NCI-H1436 (cell line): ENCODE data around the gene TFDP3.

ENCODE experiments used
- DNase-seq: peaks from one replicate; lab custom pipeline; 2025; lab: John Stamatoyannopoulos, UW

Gene TFDP3

GRCh38 chrX:133218329-133218728 lies at the start of gene TFDP3:
TSS of gene TFDP3 (minus strand) at chrX:133218354. CDS start at chrX:133218259, 95 bp downstream.
- DNase-seq, result no peak

GRCh38 chrX:133267621-133268020 lies 49.5 kb upstream of the TFDP3 start:
- no peak for DNase-seq

- DNase-seq, result no peak
Observed at GRCh38 chrX:133265331-133265730, 47.2 kb upstream of the TFDP3 start.

DNA sequence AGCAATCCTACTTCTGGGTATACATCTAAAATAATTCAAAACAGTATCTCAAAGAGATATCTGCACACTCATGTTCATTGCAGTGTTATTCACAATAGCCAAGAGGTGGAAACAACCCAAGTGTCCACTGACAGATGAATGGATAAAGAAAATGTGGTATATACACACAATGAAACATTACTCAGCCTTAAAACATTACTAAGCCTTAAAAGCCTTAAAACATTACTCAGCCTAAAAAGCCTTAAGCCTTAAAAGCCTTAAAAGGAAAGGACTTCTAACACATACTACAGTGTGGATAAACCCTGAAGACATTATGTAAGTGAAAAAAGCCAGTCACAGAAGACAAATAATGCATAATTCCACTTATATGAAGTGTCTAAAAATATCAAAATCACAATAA lies 40.3 kb upstream of the TFDP3 start:
- DNase-seq, result no peak

DNA sequence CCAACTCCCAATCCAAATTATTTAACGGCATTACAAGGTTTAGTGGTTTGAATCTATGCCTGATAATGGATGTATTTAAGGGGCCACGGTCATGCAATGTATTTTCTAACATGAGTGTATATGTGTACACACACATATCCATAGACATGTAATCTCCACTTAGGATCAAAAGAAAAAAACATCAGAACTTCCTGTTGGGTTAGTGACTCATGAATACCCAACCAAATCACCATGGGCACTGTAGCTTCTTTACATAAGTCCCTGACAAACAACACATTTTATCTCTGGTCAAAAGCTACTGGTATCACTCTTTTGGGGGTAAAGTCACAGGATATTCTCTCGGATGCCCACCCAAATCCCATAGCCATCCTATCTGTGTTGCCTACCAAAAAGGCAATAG lies 36.5 kb upstream of the TFDP3 start:
- no peak for DNase-seq

- DNase-seq, result no peak
Observed at GRCh38 chrX:133251204-133251603, 33.0 kb upstream of the TFDP3 start.

DNA sequence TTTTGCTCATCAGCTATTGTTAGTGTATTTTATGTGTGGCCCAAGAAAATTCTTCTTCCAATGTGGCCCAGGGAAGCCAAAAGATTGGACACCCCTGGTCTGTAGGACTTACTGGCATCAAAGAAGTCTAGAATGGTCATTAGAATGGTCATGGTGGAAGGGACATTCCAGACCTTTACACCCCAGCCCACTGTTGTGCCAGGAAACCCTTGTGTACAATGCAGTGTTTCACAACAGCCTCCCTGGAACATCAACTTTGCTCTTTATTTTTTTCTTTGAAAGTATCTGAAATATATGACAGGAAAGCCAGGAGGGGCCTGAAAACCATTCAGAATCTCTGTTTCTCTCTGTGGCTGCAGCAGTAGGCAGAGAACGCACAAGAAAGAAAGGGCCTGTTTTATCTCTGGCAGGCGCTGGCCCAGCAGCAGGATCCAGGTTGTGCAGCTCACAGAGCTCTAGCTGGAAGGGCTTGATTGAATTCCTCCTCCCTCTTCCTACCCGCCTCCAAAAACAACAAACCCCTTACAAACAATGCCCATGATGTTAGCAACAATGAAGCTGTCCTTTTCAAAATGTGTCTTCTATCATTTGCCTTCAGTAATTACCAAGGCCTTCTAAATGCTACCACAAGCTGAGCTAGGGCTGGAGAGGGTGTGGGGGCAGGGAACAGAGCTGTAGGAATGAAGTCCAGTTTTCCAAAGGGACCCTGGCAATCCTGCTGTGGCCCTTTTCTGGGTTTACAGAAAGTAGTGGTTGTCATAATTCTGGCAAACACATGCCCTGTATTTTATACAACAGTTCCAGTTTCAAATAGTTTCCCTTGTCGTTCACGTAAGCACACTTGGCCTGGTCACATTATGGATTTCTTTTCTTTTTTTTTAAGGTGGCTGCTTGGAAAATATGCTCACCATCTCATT lies 32.3 kb upstream of the TFDP3 start:
- DNase-seq, result no peak

DNA sequence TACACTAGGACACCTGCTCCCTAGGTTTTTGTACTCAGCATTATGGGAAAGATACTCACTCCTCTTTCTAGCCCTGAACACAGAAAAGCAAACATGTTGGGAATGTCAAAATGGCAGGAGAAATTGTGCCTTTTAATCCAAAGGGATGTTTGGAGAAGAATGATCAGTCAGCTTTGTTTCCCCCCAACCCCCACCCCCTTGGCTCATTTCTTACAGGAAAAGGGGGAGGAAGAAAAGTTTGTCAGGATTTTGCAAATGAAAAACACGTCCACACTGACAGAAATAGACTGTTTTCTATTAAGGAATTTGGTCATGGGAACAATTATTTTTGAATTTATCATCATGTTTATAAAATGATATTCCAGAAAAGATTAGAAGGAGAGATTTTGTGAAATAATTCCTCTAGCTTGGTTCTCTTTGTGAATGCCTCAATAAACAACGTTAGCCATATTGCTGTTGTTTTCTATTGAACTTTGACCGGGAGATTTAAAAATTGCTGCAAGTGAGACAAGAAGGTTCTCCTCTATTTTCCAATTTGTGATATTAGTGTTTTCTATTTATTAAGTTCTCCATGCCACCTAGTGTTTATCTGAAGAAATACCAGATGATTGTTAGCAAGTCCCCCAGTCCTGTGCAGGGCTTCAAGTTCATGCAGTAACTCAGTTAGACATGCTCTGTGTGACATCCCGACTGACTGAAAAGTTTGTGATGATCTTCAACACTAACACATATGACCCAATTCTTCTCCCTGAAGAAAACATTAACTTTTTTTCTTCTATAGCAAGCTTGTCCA lies 31.3 kb upstream of the TFDP3 start:
- no peak for DNase-seq

DNA sequence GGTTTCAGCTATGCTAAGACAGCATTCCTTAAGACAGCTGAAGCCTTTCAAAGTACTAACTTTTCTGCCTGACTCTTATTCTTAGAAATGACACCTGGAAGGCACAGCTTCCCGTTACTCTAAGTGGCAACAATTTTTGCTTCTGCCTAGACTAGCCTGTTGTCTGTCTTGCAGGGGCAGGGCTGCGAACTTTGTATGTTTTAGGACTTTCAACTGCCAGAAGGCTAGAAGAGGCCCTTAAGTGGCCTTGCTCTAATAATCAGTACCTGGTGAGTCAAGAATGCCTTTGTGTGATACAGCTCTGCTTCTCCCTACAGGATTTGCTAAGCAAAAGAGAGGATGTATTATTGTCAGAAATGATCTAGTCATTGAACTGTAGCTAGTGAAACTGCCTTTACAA lies 30.0 kb upstream of the TFDP3 start:
- DNase-seq, result no peak

GRCh38 chrX:133246921-133247320 lies 28.8 kb upstream of the TFDP3 start:
- DNase-seq, result no peak

DNA sequence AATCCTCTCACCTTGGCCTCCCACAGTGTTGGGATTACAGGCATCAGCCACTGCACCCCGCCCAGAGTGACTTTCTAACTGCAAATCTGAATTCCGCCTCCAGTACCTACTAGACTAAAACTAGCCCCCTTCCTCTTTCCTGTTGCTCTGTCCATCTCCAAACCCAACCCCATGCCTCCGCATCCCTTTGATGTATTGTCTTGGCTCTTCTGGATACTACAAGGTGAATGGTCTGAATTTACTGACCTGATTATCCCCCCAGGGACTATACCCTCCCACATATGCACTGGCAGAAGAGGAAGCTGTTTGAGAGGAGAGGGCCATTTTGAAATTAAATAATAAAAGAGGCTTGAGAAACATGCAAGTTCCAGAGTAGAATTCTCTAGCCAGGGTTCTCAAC lies 17.7 kb upstream of the TFDP3 start:
- DNase-seq, result no peak

DNA sequence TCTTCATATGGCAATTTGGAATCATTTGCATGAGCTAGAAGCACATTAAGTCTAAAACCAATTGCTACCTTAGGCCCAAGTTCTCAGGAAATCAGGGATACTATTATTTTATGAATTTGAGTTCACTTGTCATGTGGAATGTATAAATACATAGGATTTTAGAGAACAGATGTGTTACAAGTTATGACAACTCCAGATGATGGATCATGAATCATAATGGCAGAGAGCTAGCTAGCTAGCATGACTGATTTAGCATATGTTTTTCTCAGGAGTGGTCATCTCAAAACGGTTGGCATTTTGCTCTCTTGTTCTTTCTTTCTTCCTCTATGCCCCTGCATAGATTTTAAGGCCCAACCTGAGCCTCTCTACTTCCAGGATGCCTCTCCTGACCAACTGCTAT lies 14.2 kb upstream of the TFDP3 start:
- DNase-seq, result no peak

DNA sequence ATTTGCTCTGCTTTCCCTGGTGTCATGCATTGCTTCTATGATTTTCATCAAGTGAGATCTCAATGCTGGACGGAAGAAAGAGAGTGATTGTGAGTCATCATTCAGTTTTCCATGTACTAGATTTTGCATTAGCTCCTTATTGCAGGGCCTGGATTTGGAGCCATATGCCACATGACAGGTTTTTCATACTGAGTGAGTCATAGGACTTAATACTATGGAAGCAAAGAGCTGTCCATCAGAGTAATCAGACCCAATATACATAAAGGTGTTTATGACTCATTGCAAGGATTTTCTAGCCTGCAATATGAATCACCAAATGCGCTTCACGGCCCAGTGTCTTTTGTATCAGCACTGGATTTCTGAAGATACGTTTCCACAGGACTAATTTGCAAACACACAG lies 11.2 kb upstream of the TFDP3 start:
- DNase-seq, result no peak

DNA sequence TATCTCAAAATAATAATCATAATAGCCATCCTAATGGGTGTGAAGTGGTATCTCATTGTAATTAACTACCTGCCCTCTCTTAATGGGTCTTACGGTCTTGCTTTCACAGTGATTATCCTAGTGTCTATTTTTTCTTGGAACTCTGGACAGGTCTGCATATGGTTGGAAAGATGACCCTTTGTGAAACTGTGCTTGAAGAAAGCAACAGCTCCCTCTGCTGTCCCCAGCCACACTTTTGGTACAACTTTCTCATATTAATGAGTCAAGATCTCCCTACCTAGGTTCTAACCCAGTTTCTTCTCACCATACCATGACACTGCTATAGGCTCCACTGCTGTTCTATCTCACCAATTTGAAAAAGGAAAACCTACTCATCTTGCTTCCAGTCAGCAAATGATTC lies 2.4 kb downstream of the TFDP3 start:
- DNase-seq, result no peak

GRCh38 chrX:133215017-133215416 lies 3.1 kb downstream of the TFDP3 start:
- DNase-seq, result no peak

DNA sequence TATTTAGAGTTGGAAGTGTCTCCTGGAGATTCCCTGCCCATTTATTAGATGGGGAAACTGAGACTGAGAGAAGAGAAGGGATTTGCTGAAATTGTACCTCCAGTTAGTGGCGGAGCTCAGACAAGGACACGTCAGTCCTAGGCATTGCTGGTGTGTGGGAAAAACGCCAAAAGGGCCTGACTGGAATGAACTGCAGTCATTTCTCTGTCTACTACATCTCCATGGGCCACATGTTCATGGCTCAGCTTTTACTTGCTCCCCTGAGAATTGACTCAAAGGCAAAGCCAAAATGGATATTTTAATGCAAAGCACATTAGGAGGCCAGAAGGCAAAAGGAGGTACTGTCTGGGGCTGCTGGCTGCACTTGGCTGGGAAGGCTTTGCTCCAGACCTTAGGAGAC lies 3.9 kb downstream of the TFDP3 start:
- DNase-seq, result no peak

DNA sequence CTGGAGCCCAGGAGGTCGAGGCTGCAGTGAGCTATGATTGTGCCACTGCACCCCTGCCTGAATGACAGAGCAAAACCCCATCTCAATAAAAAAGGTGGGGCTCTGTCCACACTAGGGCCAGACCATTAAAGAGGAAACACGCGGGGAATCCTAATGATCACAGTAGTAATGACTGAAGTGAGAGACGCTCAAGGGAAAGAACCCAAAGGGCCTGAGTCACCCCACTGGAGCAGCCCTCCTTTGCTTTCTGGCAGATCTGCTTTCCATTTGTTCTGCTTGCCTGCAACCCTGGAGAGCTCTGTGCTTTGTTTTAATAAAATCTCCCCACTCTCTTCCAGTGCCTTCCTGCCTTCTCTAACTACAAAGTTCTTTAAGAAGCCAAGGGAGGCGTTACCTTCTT lies 5.0 kb downstream of the TFDP3 start:
- no peak for DNase-seq

GRCh38 chrX:133207751-133208150 lies 10.4 kb downstream of the TFDP3 start:
- no peak for DNase-seq

DNA sequence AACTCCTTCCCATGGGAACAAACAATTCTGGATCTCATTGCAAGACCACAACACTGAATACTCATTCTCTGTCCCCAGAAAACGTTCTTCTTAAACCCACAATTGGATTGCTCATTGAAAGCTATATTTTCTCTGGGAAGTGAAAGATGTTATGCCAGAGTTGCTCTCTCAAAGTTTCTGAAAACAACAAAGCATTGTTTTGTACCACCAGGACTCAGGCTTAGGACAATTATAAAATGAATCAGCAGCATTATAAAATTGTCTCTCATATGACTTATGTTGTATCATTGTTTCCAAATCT lies 26.5 kb downstream of the TFDP3 start:
- DNase-seq, result no peak

DNA sequence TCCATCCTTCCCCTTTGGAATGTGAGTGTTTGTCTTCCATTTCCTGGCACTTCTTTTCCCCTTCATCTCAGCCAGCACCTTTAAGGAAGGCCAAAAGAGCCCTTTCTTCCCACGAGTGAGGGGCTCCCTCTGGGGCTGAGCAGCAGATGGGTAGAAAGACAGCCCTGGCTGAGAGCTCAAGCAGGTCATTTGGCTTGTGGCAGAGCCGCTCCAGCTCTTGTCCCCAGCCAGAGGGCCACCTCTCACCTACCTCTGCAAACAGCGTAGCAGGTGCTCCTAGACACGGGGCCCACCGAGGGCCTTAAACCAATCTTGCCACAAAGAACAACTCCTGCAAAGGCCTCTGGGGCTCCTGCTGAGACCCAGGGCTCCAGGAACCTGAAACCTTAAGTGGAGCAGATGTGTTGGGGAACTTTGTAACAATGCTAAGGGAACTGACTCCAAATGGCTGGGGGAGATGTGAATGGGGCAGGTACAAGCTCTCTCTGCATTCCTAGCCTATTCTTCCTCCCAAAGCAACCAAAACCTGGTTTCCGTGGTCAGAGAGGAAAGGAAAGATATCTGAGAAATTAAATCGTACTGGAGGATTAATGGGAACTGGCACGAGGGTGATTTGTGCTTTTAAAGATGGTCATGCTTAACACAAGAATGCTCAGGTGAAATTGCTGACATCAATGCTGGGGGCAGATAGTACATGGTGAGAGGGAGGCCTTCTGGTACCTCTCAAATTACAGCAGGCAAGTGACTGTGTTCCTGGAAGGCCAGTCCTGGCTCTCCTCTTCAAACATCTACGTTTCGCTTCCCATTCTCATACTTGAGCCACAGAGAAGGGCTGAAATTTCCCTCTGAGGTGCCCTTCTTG lies 27.0 kb downstream of the TFDP3 start:
- DNase-seq, result no peak

DNA sequence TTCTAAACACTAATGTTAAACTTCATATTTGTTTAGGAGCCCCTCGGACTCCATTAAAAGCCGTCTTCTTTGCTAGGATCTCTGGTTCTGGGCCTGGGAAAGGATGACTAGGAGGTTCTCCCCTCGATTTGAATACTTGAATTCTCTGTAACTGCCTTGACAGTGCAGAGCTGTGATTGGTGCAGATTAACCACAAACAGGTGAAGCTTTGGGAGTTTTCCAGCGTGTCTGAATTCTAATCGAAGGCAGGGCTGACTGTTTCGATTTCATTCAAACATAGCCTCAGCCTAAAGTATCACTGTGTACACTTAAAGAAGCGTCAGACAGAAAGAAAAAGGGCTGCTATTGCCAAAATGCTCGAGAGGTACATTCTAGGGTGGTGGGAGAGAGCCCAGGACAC lies 29.0 kb downstream of the TFDP3 start:
- DNase-seq, result no peak

DNA sequence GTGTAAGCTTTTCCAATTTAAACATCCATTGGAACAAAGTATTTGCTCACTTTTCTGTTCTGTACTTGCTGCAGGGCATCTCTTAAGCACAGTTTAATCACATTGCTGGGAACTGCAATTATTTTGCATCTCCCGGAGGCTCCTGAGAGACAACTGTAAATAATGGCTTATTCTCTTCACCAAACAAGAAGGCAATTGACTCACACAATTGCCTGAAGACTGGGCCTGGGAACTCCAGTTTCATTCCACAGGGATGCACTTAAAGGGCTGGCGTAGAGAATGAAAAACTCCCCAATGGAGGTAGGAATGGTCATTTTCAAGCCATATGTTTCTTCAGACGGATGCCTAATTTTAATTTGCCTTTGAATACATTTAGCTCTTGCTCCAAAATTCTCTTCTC lies 29.5 kb downstream of the TFDP3 start:
- no peak for DNase-seq

- no peak for DNase-seq
Observed at GRCh38 chrX:133185938-133186337, 32.2 kb downstream of the TFDP3 start.
